Liver (tissue), 3 donors: ENCODE measurements around the gene TMEM269.

Experiments used
- EGR1 ChIP-seq, 2 donors: IDR thresholded peaks; 2 replicates each; pipeline ENCODE4 v1.6.1; 2016 to 2018; ENCODE audit warnings: antibody characterized with exemption in 2 of 2, low read depth in 2 of 2
- TF ChIP-seq, protein P1 (sequence below): fragments of 150-350 bp; IDR thresholded peaks from 2 replicates; pipeline ENCODE4 v1.5.1; 2017; ENCODE audit warnings: improper control_type of control experiment, low read depth, low read length; ENCODE audit not compliant: missing input control
- donor health status: healthy.
- donor health status: healthy.

DNA sequence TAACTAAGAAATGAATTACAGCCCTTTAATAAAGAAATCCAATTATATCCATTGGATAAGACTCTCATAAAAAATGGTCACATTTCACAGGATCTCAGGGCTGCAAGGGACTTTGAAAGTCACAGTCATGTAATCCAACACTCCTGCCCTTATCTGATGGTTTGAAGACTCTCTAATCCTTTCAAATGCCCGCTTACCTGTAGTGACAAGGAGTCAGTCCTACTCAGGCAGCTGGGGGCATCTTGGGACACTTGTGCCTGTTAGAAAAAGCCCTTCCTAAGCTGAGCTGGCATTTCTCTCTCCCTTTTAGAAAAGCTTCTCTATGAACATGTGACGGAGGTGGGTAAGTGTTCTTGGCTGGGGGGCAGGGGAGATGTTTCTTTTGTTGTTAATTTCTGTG lies 50.6 kb downstream of the TMEM269 start:
- TF ChIP-seq, protein P1, sequence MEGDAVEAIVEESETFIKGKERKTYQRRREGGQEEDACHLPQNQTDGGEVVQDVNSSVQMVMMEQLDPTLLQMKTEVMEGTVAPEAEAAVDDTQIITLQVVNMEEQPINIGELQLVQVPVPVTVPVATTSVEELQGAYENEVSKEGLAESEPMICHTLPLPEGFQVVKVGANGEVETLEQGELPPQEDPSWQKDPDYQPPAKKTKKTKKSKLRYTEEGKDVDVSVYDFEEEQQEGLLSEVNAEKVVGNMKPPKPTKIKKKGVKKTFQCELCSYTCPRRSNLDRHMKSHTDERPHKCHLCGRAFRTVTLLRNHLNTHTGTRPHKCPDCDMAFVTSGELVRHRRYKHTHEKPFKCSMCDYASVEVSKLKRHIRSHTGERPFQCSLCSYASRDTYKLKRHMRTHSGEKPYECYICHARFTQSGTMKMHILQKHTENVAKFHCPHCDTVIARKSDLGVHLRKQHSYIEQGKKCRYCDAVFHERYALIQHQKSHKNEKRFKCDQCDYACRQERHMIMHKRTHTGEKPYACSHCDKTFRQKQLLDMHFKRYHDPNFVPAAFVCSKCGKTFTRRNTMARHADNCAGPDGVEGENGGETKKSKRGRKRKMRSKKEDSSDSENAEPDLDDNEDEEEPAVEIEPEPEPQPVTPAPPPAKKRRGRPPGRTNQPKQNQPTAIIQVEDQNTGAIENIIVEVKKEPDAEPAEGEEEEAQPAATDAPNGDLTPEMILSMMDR: no peak
- no peak for TF ChIP-seq EGR1 (IDR thresholded peaks at IDR 0.05; ENCODE audit: low read depth in 2 of 2)
